ENCODE data around the gene OR6N1. TPM values are rescaled to one million over a fixed set of nuclear protein-coding genes. Genes with fewer than 3 reads are reported as not detected.

The OR6N1 gene
- total RNA-seq = not detected

GRCh38 chr1:158771950-158772866, at the start of gene OR6N1:
OR6N1 (minus strand) TSS chr1:158772195; CDS start chr1:158766682, 5,513 bp downstream.
- Histone ChIP-seq H3K9me3 (no peaks in the 10 kb centered on the region), H3K4me1 (no peaks in the 10 kb centered on the region), H3K27me3 (no peaks in the 10 kb centered on the region), H3K36me3 (no peaks in the 10 kb centered on the region), H3K27ac (no peak within 1 kb of the TSS), H3K4me3 (no peak within 1 kb of the TSS)
- DNase-seq (ENCODE audit: low spot score in 2 of 2) = no peak
- no peak for TF ChIP-seq CTCF (IDR thresholded peaks at IDR 0.05)
- no peak for TF ChIP-seq EP300 (IDR thresholded peaks at IDR 0.05)
- no peak for TF ChIP-seq POLR2A (IDR thresholded peaks at IDR 0.05)
- 53 to 56% methylated on average over 6 of the region's 6 CpGs for WGBS, 2 donors

GRCh38 chr1:158821723-158822122, 49.7 kb upstream of the OR6N1 start:
- no peaks in the 10 kb centered on the region for H3K36me3 ChIP-seq
- no peak overlapping the region for H3K4me3 ChIP-seq
- no peak for DNase-seq (ENCODE audit: low spot score in 2 of 2)
- 91 to 97% methylated on average over 1 of the region's 1 CpG for WGBS, 2 donors
- no peak overlapping the region for H3K27ac ChIP-seq
- no peaks in the 10 kb centered on the region for H3K27me3 ChIP-seq
- H3K4me1 ChIP-seq = no peaks in the 10 kb centered on the region
- no peak for TF ChIP-seq CTCF (IDR thresholded peaks at IDR 0.05)
- TF ChIP-seq POLR2A (IDR thresholded peaks at IDR 0.05) = no peak
- TF ChIP-seq EP300 (IDR thresholded peaks at IDR 0.05) = no peak
- H3K9me3 ChIP-seq = no peaks in the 10 kb centered on the region

GRCh38 chr1:158819461-158820443, 47.8 kb upstream of the OR6N1 start:
- no peaks in the 10 kb centered on the region for H3K9me3 ChIP-seq
- no peak overlapping the region for H3K27ac ChIP-seq
- H3K4me3 ChIP-seq = no peak overlapping the region
- WGBS, 2 donors = 69 to 70% methylated on average over 7 of the region's 7 CpGs
- TF ChIP-seq CTCF (IDR thresholded peaks at IDR 0.05) (no peak), EP300 (IDR thresholded peaks at IDR 0.05) (no peak), POLR2A (IDR thresholded peaks at IDR 0.05) (no peak)
- H3K4me1 ChIP-seq = no peaks in the 10 kb centered on the region
- no peak for DNase-seq (ENCODE audit: low spot score in 2 of 2)
- no peaks in the 10 kb centered on the region for H3K27me3 ChIP-seq
- no peaks in the 10 kb centered on the region for H3K36me3 ChIP-seq

GRCh38 chr1:158818975-158819431, 47.0 kb upstream of the OR6N1 start:
- DNase-seq (ENCODE audit: low spot score in 2 of 2) = no peak
- H3K27me3 ChIP-seq = no peaks in the 10 kb centered on the region
- no peaks in the 10 kb centered on the region for H3K9me3 ChIP-seq
- 57 to 64% methylated on average over 1 of the region's 1 CpG for WGBS, 2 donors
- no peak overlapping the region for H3K27ac ChIP-seq
- no peak overlapping the region for H3K4me3 ChIP-seq
- TF ChIP-seq EP300 (IDR thresholded peaks at IDR 0.05) (no peak), CTCF (IDR thresholded peaks at IDR 0.05) (no peak), POLR2A (IDR thresholded peaks at IDR 0.05) (no peak)
- no peaks in the 10 kb centered on the region for H3K36me3 ChIP-seq
- H3K4me1 ChIP-seq = no peaks in the 10 kb centered on the region

Measured in tibial nerve (tissue), 4 donors.